HCT116 (cell line): ENCODE results near the gene GBE1. TPM values are rescaled to one million over a fixed set of nuclear protein-coding genes. Genes with fewer than 3 reads are reported as not detected.

Experiments used
- ATAC-seq: fragments of 200-7000 bp; cut with Tn5 transposase; 2 replicates; pipeline ENCODE4 v1.9.1; 2020; ENCODE audit warnings: mild to moderate bottlenecking, moderate library complexity
- BruUV-seq: library from RNA; stranded (reverse); fragments of 400-500 nt; replicated peaks from 2 replicates; lab custom pipeline; 2021; lab: Mats Ljungman, UMichigan
- CTCF ChIA-PET: fragments of 300-600 bp; sonication (Branson Sonifier 250); formaldehyde crosslinking; loops from one replicate; lab custom pipeline; 2021; ENCODE audit warnings: antibody characterized with exemption; lab: Charles Lee
- POLR2A ChIA-PET: fragments of 300-600, 350-600 bp; sonication (Branson Sonifier 250); formaldehyde crosslinking; loops from one replicate; lab custom pipeline; 2021; ENCODE audit warnings: antibody characterized with exemption; lab: Charles Lee
- RAD21 ChIA-PET, 2 experiments: fragments of 300-600 bp; sonication (Branson Sonifier 250); formaldehyde crosslinking; loops; one replicate each; lab custom pipeline; 2023; ENCODE audit warnings: low total read pairs in 2 of 2; ENCODE audit not compliant: uncharacterized antibody in 2 of 2, unreplicated experiment in 2 of 2, low non-redundant PET in 1 of 2; lab: Charles Lee
- DNase-seq: peaks from one replicate; pipeline ENCODE4 v3.0.0-alpha.2; 2010; ENCODE audit warnings: low read depth, low spot score
- H2AFZ ChIP-seq: fragments of 200-600 bp; shearing (Covaris generic), sonication (generic); 2 replicates; pipeline ENCODE4 v1.6.1; 2017; ENCODE audit warnings: low read depth, mixed run types, mixed read lengths, antibody characterized with exemption, low read length; ENCODE audit not compliant: poor library complexity, severe bottlenecking
- H3K27ac ChIP-seq: 2 replicates; pipeline ENCODE4 v1.5.1; 2012; ENCODE audit warnings: low read depth, low read length
- H3K27me3 ChIP-seq: fragments of 200-600 bp; sonication (generic); 2 replicates; pipeline ENCODE4 v1.6.1; 2016; ENCODE audit warnings: mixed run types, low read length, mixed read lengths; ENCODE audit not compliant: insufficient read depth
- H3K36me3 ChIP-seq, 2 experiments: fragments of 200-500 bp in 1 of 2; fragments of 200-600 bp in 1 of 2; sonication (Bioruptor generic) in 1 of 2; sonication (generic) in 1 of 2; 2 replicates each; pipeline versions ENCODE4 v1.5.1 to v1.6.1; 2014 to 2016; ENCODE audit warnings: low read length in 2 of 2, inconsistent platforms in 1 of 2, mixed read lengths in 1 of 2, mixed run types in 1 of 2; ENCODE audit not compliant: insufficient read depth in 2 of 2, control insufficient read depth in 1 of 2
- H3K4me1 ChIP-seq, 2 experiments: fragments of 200-600 bp in 1 of 2; sonication (generic) in 1 of 2; 2 replicates each; pipeline versions ENCODE4 v1.5.1 to v1.6.1; 2012 to 2017; ENCODE audit warnings: low read length in 2 of 2, inconsistent platforms in 1 of 2, mild to moderate bottlenecking in 1 of 2, mixed read lengths in 1 of 2, mixed run types in 1 of 2, moderate library complexity in 1 of 2; ENCODE audit not compliant: insufficient read depth in 2 of 2, control insufficient read depth in 1 of 2
- H3K4me2 ChIP-seq: fragments of 200-600 bp; sonication (generic); 2 replicates; pipeline ENCODE4 v1.6.1; 2017; ENCODE audit warnings: mixed run types, low read length, mixed read lengths
- H3K4me3 ChIP-seq, 2 experiments: fragments of 200-600 bp in 1 of 2; sonication (generic) in 1 of 2; replicated peaks in 1 of 2; 2 replicates each; pipeline ENCODE4 v1.5.1; 2011 to 2016; ENCODE audit warnings: low read length in 2 of 2, control low read depth in 1 of 2, low read depth in 1 of 2, mild to moderate bottlenecking in 1 of 2, mixed read lengths in 1 of 2, mixed run types in 1 of 2
- H3K79me2 ChIP-seq: fragments of 200-600 bp; sonication (generic); 2 replicates; pipeline ENCODE4 v1.6.1; 2017; ENCODE audit warnings: mild to moderate bottlenecking, mixed run types, low read length, moderate library complexity, mixed read lengths; ENCODE audit not compliant: insufficient read depth
- H3K9ac ChIP-seq: fragments of 200-600 bp; sonication (generic); 2 replicates; pipeline ENCODE4 v1.6.1; 2016; ENCODE audit warnings: low read length, mixed read lengths
- H3K9me2 ChIP-seq: fragments of 200-600 bp; sonication (generic), shearing (Covaris generic); 2 replicates; pipeline ENCODE4 v1.6.1; 2017; ENCODE audit warnings: mixed run types, mild to moderate bottlenecking, moderate library complexity; ENCODE audit not compliant: insufficient read depth
- H3K9me3 ChIP-seq, 2 experiments: fragments of 200-500 bp in 1 of 2; fragments of 200-600 bp in 1 of 2; sonication (Bioruptor generic) in 1 of 2; sonication (generic) in 1 of 2; 2 replicates each; pipeline ENCODE4 v1.6.1; 2014 to 2017; ENCODE audit warnings: low read length in 2 of 2, mixed read lengths in 2 of 2, inconsistent platforms in 1 of 2, low read depth in 1 of 2, mild to moderate bottlenecking in 1 of 2, mixed run types in 1 of 2, moderate library complexity in 1 of 2; ENCODE audit not compliant: control insufficient read depth in 1 of 2, insufficient read depth in 1 of 2
- H4K20me1 ChIP-seq: fragments of 200-600 bp; sonication (generic), shearing (Covaris generic); 2 replicates; pipeline ENCODE4 v1.6.1; 2017; ENCODE audit warnings: mixed run types, mild to moderate bottlenecking, moderate library complexity; ENCODE audit not compliant: insufficient read depth
- ATF3 ChIP-seq: IDR thresholded peaks from 2 replicates; pipeline ENCODE4 v1.6.1; 2012
- CTCF ChIP-seq, 3 experiments: fragments of 200-600 bp in 1 of 3; sonication (generic) in 1 of 3; IDR thresholded peaks in 2 of 3; conservative IDR thresholded peaks in 1 of 3; 2 replicates each; pipeline ENCODE4 v1.5.1; 2012 to 2017; ENCODE audit warnings: low read depth in 2 of 3, low read length in 2 of 3, antibody characterized with exemption in 1 of 3, borderline replicate concordance in 1 of 3, control low read depth in 1 of 3, mild to moderate bottlenecking in 1 of 3, mixed read lengths in 1 of 3, mixed run types in 1 of 3, moderate library complexity in 1 of 3; ENCODE audit not compliant: insufficient read depth in 1 of 3
- EGR1 ChIP-seq: IDR thresholded peaks from 2 replicates; pipeline ENCODE4 v1.6.1; 2012; ENCODE audit warnings: low read depth
- ELF1 ChIP-seq: IDR thresholded peaks from 2 replicates; pipeline ENCODE4 v1.6.1; 2012; ENCODE audit warnings: low read depth, borderline replicate concordance
- EZH2 ChIP-seq: fragments of 200-600 bp; sonication (generic); IDR thresholded peaks from 2 replicates; pipeline ENCODE4 v1.6.1; 2017; ENCODE audit warnings: antibody characterized with exemption, mixed run types
- EZH2phosphoT487 ChIP-seq: fragments of 200-600 bp; IDR thresholded peaks from 2 replicates; pipeline ENCODE4 v1.6.1; 2018; ENCODE audit warnings: antibody characterized with exemption, borderline replicate concordance
- MAX ChIP-seq: IDR thresholded peaks from 2 replicates; pipeline ENCODE4 v1.6.1; 2012
- RAD21 ChIP-seq: IDR thresholded peaks from 2 replicates; pipeline ENCODE4 v1.6.1; 2012; ENCODE audit warnings: low read depth, mild to moderate bottlenecking
- REST ChIP-seq: IDR thresholded peaks from 2 replicates; pipeline ENCODE4 v1.6.1; 2012; ENCODE audit warnings: low read depth
- SIN3A ChIP-seq: IDR thresholded peaks from 2 replicates; pipeline ENCODE4 v1.6.1; 2012; ENCODE audit warnings: low read depth
- SP1 ChIP-seq: IDR thresholded peaks from 2 replicates; pipeline ENCODE4 v1.6.1; 2012; ENCODE audit warnings: low read depth
- TCF7L2 ChIP-seq: IDR thresholded peaks from 2 replicates; pipeline ENCODE4 v1.7.0; 2011; ENCODE audit warnings: borderline replicate concordance, inconsistent platforms; ENCODE audit not compliant: insufficient read depth, insufficient read length; ENCODE audit errors: extremely low read depth
- YY1 ChIP-seq: IDR thresholded peaks from 2 replicates; pipeline ENCODE4 v1.6.1; 2011; ENCODE audit warnings: low read length, low read depth, moderate library complexity, mild to moderate bottlenecking; ENCODE audit not compliant: insufficient replicate concordance; ENCODE audit errors: extremely low read depth
- ZBTB33 ChIP-seq: IDR thresholded peaks from 2 replicates; pipeline ENCODE4 v1.6.1; 2011; ENCODE audit warnings: mild to moderate bottlenecking, low read length, moderate library complexity; ENCODE audit not compliant: insufficient replicate concordance; ENCODE audit errors: extremely low read depth
- intact Hi-C: fragments of 100-400 bp; cut with micrococcal nuclease; formaldehyde crosslinking; loops from 2 replicates; pipeline ENCODE4 v1.10.0; 2022
- total RNA-seq: library from RNA; stranded (reverse); gene quantifications from one replicate; pipeline ENCODE4 v1.2.1, GENCODE V29; 2021; ENCODE audit not compliant: unreplicated experiment

GBE1 gene
- total RNA-seq, 1 experiment from 2014 or later: 27.7 TPM

- TF ChIP-seq CTCF (IDR thresholded peaks at IDR 0.05 in 2 of 3, conservative IDR thresholded peaks at IDR 0.05 in 1 of 3; ENCODE audit: borderline replicate concordance in 1 of 3, insufficient read depth in 1 of 3, low read depth in 2 of 3, low read length in 2 of 3) (no peak), MAX (no peak), SIN3A (no peak), TCF7L2 (no peak), RAD21 (no peak)
Observed at GRCh38 chr3:81728766-81729544, 32.5 kb downstream of the GBE1 start (continued).

GRCh38 chr3:81726735-81727134 lies 34.7 kb downstream of the GBE1 start:
- intact Hi-C loops: no loop called here
- no peaks in the 10 kb centered on the region for H3K79me2 ChIP-seq
- no peak for ATAC-seq
- no peaks in the 10 kb centered on the region for H3K9me2 ChIP-seq
- peaks cover 0 to 29% of the 10 kb centered on the region in 2 experiments; a peak in 3 of 4 replicates for H3K4me1 ChIP-seq
- peak overlapping the region; percentile 9; the same call in 1 of the 2 replicates for H3K4me2 ChIP-seq
- ChIA-PET POLR2A (no interaction called here), RAD21 (no interaction called here), CTCF (no interaction called here)
- H3K27me3 ChIP-seq: no peaks in the 10 kb centered on the region
- H3K4me3 ChIP-seq: no peak overlapping the region
- H3K9me3 ChIP-seq: no peaks in the 10 kb centered on the region
- TF ChIP-seq EZH2: no peak
- TF ChIP-seq ELF1: no peak
- TF ChIP-seq ZBTB33: no peak
- no peak for TF ChIP-seq EZH2phosphoT487
- no peak for TF ChIP-seq SP1
- no peak for TF ChIP-seq YY1
- TF ChIP-seq EGR1: no peak
- TF ChIP-seq ATF3: no peak
- no peak for TF ChIP-seq REST
- no peak overlapping the region for H3K27ac ChIP-seq
- no peaks in the 10 kb centered on the region for H3K36me3 ChIP-seq
- H3K9ac ChIP-seq: no peak overlapping the region
- BruUV-seq: no TSS peak
- DNase-seq: no peak
- no peaks in the 10 kb centered on the region; the same call in 1 of the 2 replicates for H4K20me1 ChIP-seq
- no peak overlapping the region for H2AFZ ChIP-seq
